Left lung (tissue), 10 donors: ENCODE results near the gene PCYOX1L. TPM values are rescaled to one million over a fixed set of nuclear protein-coding genes. Genes with fewer than 3 reads are reported as not detected.
"Not testable (repeated sequence)": the region's sequence is repeated elsewhere in the genome, so short reads cannot be mapped to it uniquely, and the experiment has no call there.

Source experiments
- ATAC-seq: fragments of 200-7000 bp; cut with Tn5 transposase; one replicate; pipeline ENCODE4 v1.9.1; 2020; ENCODE audit warnings: moderate library complexity
- DNase-seq, 4 donors: peaks; one replicate each; pipeline ENCODE4 v3.0.0-alpha.2; 2013 to 2020
- H3K27ac ChIP-seq, 2 donors: fragments of 200-600 bp; sonication (generic) in 1 of 2; one replicate each; pipeline versions ENCODE4 v1.5.0 to v1.8.0; 2020 to 2021
- H3K27me3 ChIP-seq, 2 donors: fragments of 200-600 bp; sonication (generic) in 1 of 2; one replicate each; pipeline versions ENCODE4 v1.5.0 to v1.8.0; 2020 to 2021
- H3K36me3 ChIP-seq, 2 donors: fragments of 200-600 bp; sonication (generic) in 1 of 2; one replicate each; pipeline versions ENCODE4 v1.5.0 to v1.8.0; 2020 to 2021
- H3K4me1 ChIP-seq, 2 donors: fragments of 200-600 bp; one replicate each; pipeline ENCODE4 v1.8.0; 2021
- H3K4me3 ChIP-seq, 2 donors: fragments of 200-600 bp; sonication (generic) in 1 of 2; one replicate each; pipeline versions ENCODE4 v1.5.0 to v1.8.0; 2020 to 2021; ENCODE audit warnings: mild to moderate bottlenecking in 1 of 2
- H3K9me3 ChIP-seq, 2 donors: fragments of 200-600 bp; sonication (generic) in 1 of 2; one replicate each; pipeline versions ENCODE4 v1.5.0 to v1.8.0; 2020 to 2021
- intact Hi-C, 2 donors: fragments of 100-400 bp; cut with DNase I; formaldehyde crosslinking; loops; one replicate each; pipeline versions ENCODE4 v1.11.2 to v1.14.2; 2022
- polyA plus RNA-seq, 6 donors: library from polyadenylated mRNA; unstranded; fragments of 120-200 nt; gene quantifications; one replicate each; pipeline ENCODE4 v1.2.1, GENCODE V29; 2013; ENCODE audit not compliant: insufficient read length in 6 of 6
- total RNA-seq, 2 donors: library from RNA; stranded (reverse); fragmentation: NEBNext Ultra II Directional; extraction: Animal tissue kit (Norgen Biotek cat#: 25700); gene quantifications; one replicate each; pipeline ENCODE4 v1.2.1, GENCODE V29; 2021
- TF ChIP-seq, protein P1 (sequence below), 2 donors: fragments of 200-600 bp; sonication (generic) in 1 of 2; IDR thresholded peaks; one replicate each; pipeline versions ENCODE4 v1.5.0 to v1.8.0; 2021; ENCODE audit warnings: antibody characterized with exemption in 2 of 2
- donor health status: DM: no; HTN: yes; CAD: no.
- donor health status: DM: no; HTN: no; CAD: no.

Gene PCYOX1L
- total and polyA plus RNA-seq, 8 donors: 9.0 to 17.9 (median 15.8) TPM

DNA sequence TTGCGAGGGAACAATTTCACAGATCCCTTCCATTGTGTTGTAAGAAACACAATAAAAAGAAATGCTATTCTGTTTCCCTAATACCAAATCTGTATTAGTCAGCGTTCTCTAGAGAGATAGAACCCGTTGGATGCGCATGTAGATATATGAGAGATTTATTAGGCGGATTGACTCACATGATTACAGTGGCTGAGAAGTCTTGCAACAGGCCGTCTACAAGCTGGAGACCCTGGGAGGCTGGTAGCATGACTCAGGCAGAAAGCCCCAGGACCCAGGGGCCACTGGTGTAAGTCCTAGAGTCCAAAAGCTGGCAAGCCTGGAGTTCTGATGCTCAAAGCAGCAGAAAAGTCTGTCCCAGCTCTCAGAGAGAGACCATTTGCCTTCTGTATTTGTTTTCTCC lies 39.7 kb downstream of the PCYOX1L start:
- TF ChIP-seq, protein P1, sequence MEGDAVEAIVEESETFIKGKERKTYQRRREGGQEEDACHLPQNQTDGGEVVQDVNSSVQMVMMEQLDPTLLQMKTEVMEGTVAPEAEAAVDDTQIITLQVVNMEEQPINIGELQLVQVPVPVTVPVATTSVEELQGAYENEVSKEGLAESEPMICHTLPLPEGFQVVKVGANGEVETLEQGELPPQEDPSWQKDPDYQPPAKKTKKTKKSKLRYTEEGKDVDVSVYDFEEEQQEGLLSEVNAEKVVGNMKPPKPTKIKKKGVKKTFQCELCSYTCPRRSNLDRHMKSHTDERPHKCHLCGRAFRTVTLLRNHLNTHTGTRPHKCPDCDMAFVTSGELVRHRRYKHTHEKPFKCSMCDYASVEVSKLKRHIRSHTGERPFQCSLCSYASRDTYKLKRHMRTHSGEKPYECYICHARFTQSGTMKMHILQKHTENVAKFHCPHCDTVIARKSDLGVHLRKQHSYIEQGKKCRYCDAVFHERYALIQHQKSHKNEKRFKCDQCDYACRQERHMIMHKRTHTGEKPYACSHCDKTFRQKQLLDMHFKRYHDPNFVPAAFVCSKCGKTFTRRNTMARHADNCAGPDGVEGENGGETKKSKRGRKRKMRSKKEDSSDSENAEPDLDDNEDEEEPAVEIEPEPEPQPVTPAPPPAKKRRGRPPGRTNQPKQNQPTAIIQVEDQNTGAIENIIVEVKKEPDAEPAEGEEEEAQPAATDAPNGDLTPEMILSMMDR (IDR thresholded peaks at IDR 0.05): no peak
- Histone ChIP-seq H3K4me1 (no peaks in the 10 kb centered on the region), H3K27ac (no peak overlapping the region), H3K9me3 (no peaks in the 10 kb centered on the region), H3K36me3 (no peaks in the 10 kb centered on the region), H3K27me3 (no peaks in the 10 kb centered on the region), H3K4me3 (no peak overlapping the region)
- intact Hi-C loops: no loop called here
- DNase-seq (no peak), ATAC-seq (peak; percentile 72)

DNA sequence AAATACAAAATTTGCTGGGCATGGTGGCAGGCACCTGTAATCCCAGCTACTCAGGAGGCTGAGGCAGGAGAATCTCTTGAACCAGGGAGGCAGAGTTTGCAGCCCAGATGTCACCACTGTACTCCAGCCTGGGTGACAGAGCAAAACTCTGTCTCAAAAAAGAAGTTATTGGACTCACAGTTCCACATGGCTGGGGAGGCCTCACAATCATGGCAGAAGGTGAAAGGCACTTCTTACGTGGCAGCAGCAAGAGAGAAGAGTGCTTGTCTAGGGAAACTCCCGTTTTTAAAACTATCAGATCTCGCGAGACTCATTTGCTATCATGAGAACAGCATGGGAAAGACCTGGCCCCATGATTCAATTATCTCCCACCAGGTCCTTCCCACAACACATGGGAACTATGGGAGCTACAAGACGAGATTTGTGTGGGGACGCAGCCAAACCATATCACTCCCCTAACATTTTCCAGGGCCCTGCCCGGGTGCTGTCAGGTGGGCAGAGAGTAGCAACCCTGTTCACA lies 41.0 kb downstream of the PCYOX1L start:
- H3K27me3 ChIP-seq, DNase-seq, H3K36me3 ChIP-seq, H3K9me3 ChIP-seq, H3K4me3 ChIP-seq, ATAC-seq, H3K27ac ChIP-seq, intact Hi-C loops, H3K4me1 ChIP-seq: not testable (repeated sequence)

DNA sequence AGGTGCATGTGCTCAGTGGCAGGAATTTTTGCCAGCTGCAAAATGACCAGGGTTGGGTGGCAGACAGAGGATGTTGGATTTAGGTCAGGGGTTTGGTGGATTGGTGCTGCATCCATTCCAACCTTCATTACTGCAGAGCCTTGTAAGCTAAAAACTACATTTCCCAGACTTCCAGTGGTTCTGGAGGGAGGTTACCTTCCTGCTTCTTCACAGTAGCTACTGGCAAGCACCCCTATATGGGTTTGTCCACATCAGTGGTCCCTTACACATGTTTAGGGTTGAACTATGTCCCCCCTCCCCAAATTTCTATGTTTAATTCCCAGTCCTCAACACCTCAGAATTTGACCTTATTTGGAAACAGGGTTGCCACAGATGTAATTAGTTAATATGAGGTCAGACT lies 41.9 kb downstream of the PCYOX1L start:
- Histone ChIP-seq H3K9me3 (no peaks in the 10 kb centered on the region), H3K4me1 (no peaks in the 10 kb centered on the region), H3K27ac (no peak overlapping the region), H3K4me3 (no peak overlapping the region), H3K36me3 (no peaks in the 10 kb centered on the region), H3K27me3 (no peaks in the 10 kb centered on the region)
- TF ChIP-seq, protein P1 (IDR thresholded peaks at IDR 0.05): no peak
- ATAC-seq: no peak
- DNase-seq: no peak
- intact Hi-C loops: no loop called here

- no peak overlapping the region for H3K27ac ChIP-seq
- no peaks in the 10 kb centered on the region for H3K27me3 ChIP-seq
- no peaks in the 10 kb centered on the region for H3K9me3 ChIP-seq
- no peaks in the 10 kb centered on the region for H3K4me1 ChIP-seq
- TF ChIP-seq, protein P1 (IDR thresholded peaks at IDR 0.05): no peak
- DNase-seq: no peak
- intact Hi-C loops: no loop called here
- no peak overlapping the region for H3K4me3 ChIP-seq
- H3K36me3 ChIP-seq: no peaks in the 10 kb centered on the region
- no peak for ATAC-seq
Measured at GRCh38 chr5:149400304-149400703, 42.5 kb downstream of the PCYOX1L start.

DNA sequence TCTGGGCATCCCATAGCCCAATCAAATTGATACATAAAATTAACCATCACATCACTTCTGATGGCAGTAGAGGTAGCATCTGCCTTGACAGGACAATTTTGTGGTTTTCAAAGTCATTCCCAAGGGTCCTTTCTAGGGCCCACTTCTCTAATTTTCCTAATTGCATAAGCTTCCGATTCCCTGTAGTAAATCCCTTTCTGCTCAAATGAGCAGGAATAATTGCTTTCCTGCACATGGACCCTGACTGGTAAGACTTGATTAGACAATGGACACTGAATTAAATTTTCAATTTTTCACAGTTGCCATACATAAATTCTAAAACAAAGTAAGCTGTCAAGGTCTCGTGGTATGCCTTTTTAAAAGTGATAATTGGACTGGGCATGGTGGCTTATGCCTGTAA lies 43.2 kb downstream of the PCYOX1L start:
- Histone ChIP-seq H3K27me3 (no peaks in the 10 kb centered on the region), H3K9me3 (no peaks in the 10 kb centered on the region), H3K4me3 (no peak overlapping the region), H3K27ac (no peak overlapping the region), H3K36me3 (no peaks in the 10 kb centered on the region), H3K4me1 (no peaks in the 10 kb centered on the region)
- TF ChIP-seq, protein P1 (IDR thresholded peaks at IDR 0.05): no peak
- intact Hi-C loops: no loop called here
- no peak for ATAC-seq
- no peak for DNase-seq

- ATAC-seq (no peak), DNase-seq (no peak)
- H3K4me3 ChIP-seq: no peak overlapping the region
- H3K27me3 ChIP-seq: no peaks in the 10 kb centered on the region
- H3K27ac ChIP-seq: no peak overlapping the region
- H3K9me3 ChIP-seq: no peaks in the 10 kb centered on the region
- intact Hi-C loops: no loop called here
- H3K36me3 ChIP-seq: no peaks in the 10 kb centered on the region
- no peaks in the 10 kb centered on the region for H3K4me1 ChIP-seq
- TF ChIP-seq, protein P1 (IDR thresholded peaks at IDR 0.05): no peak
Measured at GRCh38 chr5:149402291-149402690, 44.4 kb downstream of the PCYOX1L start.
